ENCODE results near the gene ASF1A. TPM values are rescaled to one million over a fixed set of nuclear protein-coding genes. Genes with fewer than 3 reads are reported as not detected.

The ASF1A gene
- total and polyA plus RNA-seq, 3 experiments from 2014 or later, result 42.6 to 57.2 (median 46.1) TPM

GRCh38 chr6:118914598-118914997 lies 20.6 kb downstream of the ASF1A start:
- H3K36me3 ChIP-seq (ENCODE audit: insufficient read depth, low read length), result peaks cover 18% of the 10 kb centered on the region
- Mint-ChIP-seq H3K27ac (peak overlapping the region in 6 of 8 donors; percentile 19 to 61 (median 50)), H3K4me1 (peaks cover 3 to 35% (median 15%) of the 10 kb centered on the region in 3 donors), H3K4me3 (no peak overlapping the region), H3K36me3 (peaks cover 0 to 76% (median 23%) of the 10 kb centered on the region in 3 donors), H3K9me3 (no peaks in the 10 kb centered on the region), H3K27me3 (no peaks in the 10 kb centered on the region)
- no peak for DNase-seq
- POLR2A ChIA-PET, result no interaction called here
- H3K27me3 ChIP-seq (ENCODE audit: insufficient read depth, low read length, poor library complexity, severe bottlenecking), result no peaks in the 10 kb centered on the region
- H3K27ac ChIP-seq (ENCODE audit: low read depth, low read length), result no peak overlapping the region
- H3K4me1 ChIP-seq (ENCODE audit: insufficient read depth, low read length), result no peaks in the 10 kb centered on the region
- CTCF ChIA-PET, result no interaction called here
- H3K9me3 ChIP-seq (ENCODE audit: low read length), result no peaks in the 10 kb centered on the region
- H3K4me3 ChIP-seq (ENCODE audit: low read length), result no peak overlapping the region

- Mint-ChIP-seq H3K36me3 (peaks cover 0 to 85% (median 26%) of the 10 kb centered on the region in 3 donors), H3K27ac (peak overlapping the region in 4 of 8 donors; percentile 3 to 71 (median 38)), H3K4me1 (peaks cover 4 to 32% (median 8%) of the 10 kb centered on the region in 3 donors), H3K27me3 (no peaks in the 10 kb centered on the region), H3K9me3 (no peaks in the 10 kb centered on the region), H3K4me3 (no peak overlapping the region)
- Histone ChIP-seq H3K4me3 (ENCODE audit: low read length) (no peak overlapping the region), H3K4me1 (ENCODE audit: insufficient read depth, low read length) (no peaks in the 10 kb centered on the region), H3K27me3 (ENCODE audit: insufficient read depth, low read length, poor library complexity, severe bottlenecking) (no peaks in the 10 kb centered on the region), H3K9me3 (ENCODE audit: low read length) (no peaks in the 10 kb centered on the region), H3K36me3 (ENCODE audit: insufficient read depth, low read length) (peaks cover 12% of the 10 kb centered on the region), H3K27ac (ENCODE audit: low read depth, low read length) (no peak overlapping the region)
- ChIA-PET CTCF (no interaction called here), POLR2A (no interaction called here)
- DNase-seq, result no peak
These were observed 23.8 kb downstream of the ASF1A start for GRCh38 chr6:118917546-118918328.

GRCh38 chr6:118918329-118918725 lies 24.4 kb downstream of the ASF1A start:
- Histone ChIP-seq H3K4me1 (ENCODE audit: insufficient read depth, low read length) (no peaks in the 10 kb centered on the region), H3K9me3 (ENCODE audit: low read length) (no peaks in the 10 kb centered on the region), H3K4me3 (ENCODE audit: low read length) (no peak overlapping the region), H3K27ac (ENCODE audit: low read depth, low read length) (no peak overlapping the region), H3K27me3 (ENCODE audit: insufficient read depth, low read length, poor library complexity, severe bottlenecking) (no peaks in the 10 kb centered on the region), H3K36me3 (ENCODE audit: insufficient read depth, low read length) (peaks cover 9% of the 10 kb centered on the region)
- peaks cover 4 to 26% (median 8%) of the 10 kb centered on the region in 3 donors for H3K4me1 Mint-ChIP-seq
- no peak overlapping the region for H3K4me3 Mint-ChIP-seq
- POLR2A ChIA-PET, result no interaction called here
- H3K27ac Mint-ChIP-seq, result peak overlapping the region in 6 of 8 donors; percentile 3 to 71 (median 32)
- CTCF ChIA-PET, result no interaction called here
- H3K36me3 Mint-ChIP-seq, result peaks cover 0 to 84% (median 23%) of the 10 kb centered on the region in 3 donors
- H3K9me3 Mint-ChIP-seq, result no peaks in the 10 kb centered on the region
- DNase-seq, result no peak
- no peaks in the 10 kb centered on the region for H3K27me3 Mint-ChIP-seq

GRCh38 chr6:118921084-118921483 lies 27.1 kb downstream of the ASF1A start:
- ChIA-PET POLR2A (no interaction called here), CTCF (no interaction called here)
- Mint-ChIP-seq H3K27me3 (no peaks in the 10 kb centered on the region), H3K4me3 (no peak overlapping the region), H3K27ac (peak overlapping the region in 1 of 8 donors; percentile 13), H3K9me3 (no peaks in the 10 kb centered on the region), H3K4me1 (peaks cover 5 to 14% (median 8%) of the 10 kb centered on the region in 3 donors), H3K36me3 (peaks cover 0 to 78% (median 25%) of the 10 kb centered on the region in 3 donors)
- Histone ChIP-seq H3K4me1 (ENCODE audit: insufficient read depth, low read length) (no peaks in the 10 kb centered on the region), H3K36me3 (ENCODE audit: insufficient read depth, low read length) (peaks cover 11% of the 10 kb centered on the region), H3K27ac (ENCODE audit: low read depth, low read length) (no peak overlapping the region), H3K27me3 (ENCODE audit: insufficient read depth, low read length, poor library complexity, severe bottlenecking) (no peaks in the 10 kb centered on the region), H3K4me3 (ENCODE audit: low read length) (no peak overlapping the region), H3K9me3 (ENCODE audit: low read length) (no peaks in the 10 kb centered on the region)
- no peak for DNase-seq

GRCh38 chr6:118923035-118923434 lies 29.1 kb downstream of the ASF1A start:
- no peak overlapping the region for H3K4me3 ChIP-seq (ENCODE audit: low read length)
- peaks cover 10 to 21% (median 20%) of the 10 kb centered on the region in 3 donors for H3K4me1 Mint-ChIP-seq
- H3K9me3 ChIP-seq (ENCODE audit: low read length), result no peaks in the 10 kb centered on the region
- no peak overlapping the region for H3K27ac ChIP-seq (ENCODE audit: low read depth, low read length)
- no peak for DNase-seq
- no peaks in the 10 kb centered on the region for H3K9me3 Mint-ChIP-seq
- H3K4me1 ChIP-seq (ENCODE audit: insufficient read depth, low read length), result no peaks in the 10 kb centered on the region
- CTCF ChIA-PET, result interaction anchor here (0.6 to 0.8 kb wide), 2 partner anchors 27 to 123 kb away, joined by 3 to 4 read pairs; no protein-coding TSS in a partner anchor
- POLR2A ChIA-PET, result interaction anchor here (1.5 kb wide), 1 partner anchor 27 kb away, joined by 6 read pairs; no protein-coding TSS in a partner anchor
- no peak overlapping the region for H3K4me3 Mint-ChIP-seq
- H3K27me3 Mint-ChIP-seq, result no peaks in the 10 kb centered on the region
- no peak overlapping the region for H3K27ac Mint-ChIP-seq
- peaks cover 11% of the 10 kb centered on the region for H3K36me3 ChIP-seq (ENCODE audit: insufficient read depth, low read length)
- H3K27me3 ChIP-seq (ENCODE audit: insufficient read depth, low read length, poor library complexity, severe bottlenecking), result no peaks in the 10 kb centered on the region
- peaks cover 5 to 82% (median 24%) of the 10 kb centered on the region in 3 donors for H3K36me3 Mint-ChIP-seq

GRCh38 chr6:118930680-118931079 lies 36.7 kb downstream of the ASF1A start:
- no peak overlapping the region for H3K4me3 Mint-ChIP-seq
- H3K36me3 Mint-ChIP-seq, result peaks cover 9 to 63% (median 16%) of the 10 kb centered on the region in 3 donors
- Histone ChIP-seq H3K27ac (ENCODE audit: low read depth, low read length) (no peak overlapping the region), H3K36me3 (ENCODE audit: insufficient read depth, low read length) (peaks cover 8% of the 10 kb centered on the region), H3K4me1 (ENCODE audit: insufficient read depth, low read length) (peaks cover 14% of the 10 kb centered on the region), H3K4me3 (ENCODE audit: low read length) (no peak overlapping the region), H3K9me3 (ENCODE audit: low read length) (no peaks in the 10 kb centered on the region), H3K27me3 (ENCODE audit: insufficient read depth, low read length, poor library complexity, severe bottlenecking) (no peaks in the 10 kb centered on the region)
- no peaks in the 10 kb centered on the region for H3K27me3 Mint-ChIP-seq
- CTCF ChIA-PET, result no interaction called here
- H3K4me1 Mint-ChIP-seq, result peaks cover 25 to 62% (median 50%) of the 10 kb centered on the region in 3 donors
- DNase-seq, result no peak
- POLR2A ChIA-PET, result no interaction called here
- H3K27ac Mint-ChIP-seq, result no peak overlapping the region
- H3K9me3 Mint-ChIP-seq, result no peaks in the 10 kb centered on the region

GRCh38 chr6:118931436-118931835 lies 37.5 kb downstream of the ASF1A start:
- no peak for DNase-seq
- Mint-ChIP-seq H3K9me3 (no peaks in the 10 kb centered on the region), H3K4me3 (no peak overlapping the region), H3K27me3 (no peaks in the 10 kb centered on the region), H3K36me3 (peaks cover 12 to 57% (median 13%) of the 10 kb centered on the region in 3 donors), H3K27ac (no peak overlapping the region), H3K4me1 (peaks cover 26 to 61% (median 49%) of the 10 kb centered on the region in 3 donors)
- ChIA-PET POLR2A (no interaction called here), CTCF (no interaction called here)
- Histone ChIP-seq H3K9me3 (ENCODE audit: low read length) (no peaks in the 10 kb centered on the region), H3K27me3 (ENCODE audit: insufficient read depth, low read length, poor library complexity, severe bottlenecking) (no peaks in the 10 kb centered on the region), H3K4me3 (ENCODE audit: low read length) (no peak overlapping the region), H3K27ac (ENCODE audit: low read depth, low read length) (no peak overlapping the region), H3K4me1 (ENCODE audit: insufficient read depth, low read length) (peaks cover 18% of the 10 kb centered on the region), H3K36me3 (ENCODE audit: insufficient read depth, low read length) (peaks cover 8% of the 10 kb centered on the region)

GRCh38 chr6:118932421-118932820 lies 38.5 kb downstream of the ASF1A start:
- no peaks in the 10 kb centered on the region for H3K9me3 ChIP-seq (ENCODE audit: low read length)
- Mint-ChIP-seq H3K4me3 (peak overlapping the region in 1 of 7 donors; percentile 7), H3K9me3 (peaks cover 0 to 2% (median 0%) of the 10 kb centered on the region in 5 donors), H3K4me1 (peaks cover 29 to 65% (median 55%) of the 10 kb centered on the region in 3 donors), H3K36me3 (peaks cover 10 to 49% (median 18%) of the 10 kb centered on the region in 3 donors), H3K27me3 (no peaks in the 10 kb centered on the region), H3K27ac (no peak overlapping the region)
- peaks cover 8% of the 10 kb centered on the region for H3K36me3 ChIP-seq (ENCODE audit: insufficient read depth, low read length)
- H3K27me3 ChIP-seq (ENCODE audit: insufficient read depth, low read length, poor library complexity, severe bottlenecking), result no peaks in the 10 kb centered on the region
- ChIA-PET POLR2A (no interaction called here), CTCF (no interaction called here)
- no peak overlapping the region for H3K27ac ChIP-seq (ENCODE audit: low read depth, low read length)
- peaks cover 18% of the 10 kb centered on the region for H3K4me1 ChIP-seq (ENCODE audit: insufficient read depth, low read length)
- H3K4me3 ChIP-seq (ENCODE audit: low read length), result no peak overlapping the region
- no peak for DNase-seq
